Nephron progenitor cell (in vitro differentiated cells): ENCODE data around the gene TLDC2.

ENCODE experiments used
- DNase-seq: peaks from one replicate; pipeline ENCODE4 v3.0.0; 2021
- H3K27ac Mint-ChIP-seq: 2 replicates; pipeline ENCODE4 v1.8.0; 2021; ENCODE audit warnings: mild to moderate bottlenecking, moderate library complexity, mixed read lengths
- H3K27me3 Mint-ChIP-seq: 2 replicates; pipeline ENCODE4 v1.8.0; 2021; ENCODE audit warnings: mild to moderate bottlenecking, low read depth, mixed read lengths; ENCODE audit not compliant: poor library complexity
- H3K36me3 Mint-ChIP-seq: 2 replicates; pipeline ENCODE4 v1.8.0; 2021; ENCODE audit warnings: low read depth, mixed read lengths
- H3K4me1 Mint-ChIP-seq: 2 replicates; pipeline ENCODE4 v1.8.0; 2021; ENCODE audit warnings: mixed read lengths
- H3K4me3 Mint-ChIP-seq: 2 replicates; pipeline ENCODE4 v1.8.0; 2021; ENCODE audit warnings: mild to moderate bottlenecking, moderate library complexity, mixed read lengths
- H3K9me3 Mint-ChIP-seq: 2 replicates; pipeline ENCODE4 v1.8.0; 2021; ENCODE audit warnings: mild to moderate bottlenecking, moderate library complexity, mixed read lengths
- CTCF ChIP-seq: fragments of 200-600 bp; sonication (generic); IDR thresholded peaks from 2 replicates; pipeline ENCODE4 v1.5.0; 2021; ENCODE audit warnings: antibody characterized with exemption

The TLDC2 gene

GRCh38 chr20:36886859-36887751 lies 11.2 kb downstream of the TLDC2 start:
- Mint-ChIP-seq H3K36me3 (no peaks in the 10 kb centered on the region), H3K4me1 (peaks cover 28% of the 10 kb centered on the region), H3K4me3 (peak overlapping the region; percentile 68), H3K27ac (peak overlapping the region; percentile 76), H3K9me3 (no peaks in the 10 kb centered on the region), H3K27me3 (peaks cover 16% of the 10 kb centered on the region)
- DNase-seq, result peak; percentile 93
- peak; percentile 96 for TF ChIP-seq CTCF

- Mint-ChIP-seq H3K9me3 (no peaks in the 10 kb centered on the region), H3K4me3 (peak overlapping the region; percentile 68), H3K27ac (peak overlapping the region; percentile 76), H3K4me1 (peaks cover 28% of the 10 kb centered on the region), H3K27me3 (peaks cover 16% of the 10 kb centered on the region), H3K36me3 (no peaks in the 10 kb centered on the region)
- TF ChIP-seq CTCF, result no peak
- DNase-seq, result no peak
Measured at GRCh38 chr20:36887752-36888090, 11.8 kb downstream of the TLDC2 start.

- Mint-ChIP-seq H3K27me3 (peaks cover 10% of the 10 kb centered on the region), H3K4me1 (peaks cover 28% of the 10 kb centered on the region), H3K4me3 (no peak overlapping the region), H3K27ac (no peak overlapping the region), H3K9me3 (no peaks in the 10 kb centered on the region), H3K36me3 (no peaks in the 10 kb centered on the region)
- no peak for TF ChIP-seq CTCF
- DNase-seq, result no peak
Measured at GRCh38 chr20:36888880-36889516, 13.1 kb downstream of the TLDC2 start.

GRCh38 chr20:36890586-36890985 lies 14.6 kb downstream of the TLDC2 start:
- H3K4me3 Mint-ChIP-seq, result no peak overlapping the region
- DNase-seq, result no peak
- H3K4me1 Mint-ChIP-seq, result peaks cover 23% of the 10 kb centered on the region
- H3K27me3 Mint-ChIP-seq, result peaks cover 10% of the 10 kb centered on the region
- H3K27ac Mint-ChIP-seq, result no peak overlapping the region
- H3K9me3 Mint-ChIP-seq, result no peaks in the 10 kb centered on the region
- no peak for TF ChIP-seq CTCF
- H3K36me3 Mint-ChIP-seq, result no peaks in the 10 kb centered on the region

- Mint-ChIP-seq H3K27me3 (peaks cover 10% of the 10 kb centered on the region), H3K36me3 (no peaks in the 10 kb centered on the region), H3K9me3 (no peaks in the 10 kb centered on the region), H3K4me1 (peaks cover 22% of the 10 kb centered on the region), H3K27ac (no peak overlapping the region), H3K4me3 (no peak overlapping the region)
- no peak for DNase-seq
- no peak for TF ChIP-seq CTCF
Measured at GRCh38 chr20:36891211-36891610, 15.3 kb downstream of the TLDC2 start.
